COLO668 (cell line): ENCODE measurements around the gene FGD2.
"Not testable (repeated sequence)": the region's sequence is repeated elsewhere in the genome, so short reads cannot be mapped to it uniquely, and the experiment has no call there.

Experiments
- DNase-seq: peaks from one replicate; lab custom pipeline; 2025; ENCODE audit not compliant: unreplicated experiment; lab: John Stamatoyannopoulos, UW

Gene FGD2

GRCh38 chr6:37057128-37057471 lies 51.6 kb downstream of the FGD2 start:
- DNase-seq, result no peak

- no peak for DNase-seq
Observed at GRCh38 chr6:37057678-37058077, 52.2 kb downstream of the FGD2 start.

GRCh38 chr6:37058084-37058586 lies 52.7 kb downstream of the FGD2 start:
- no peak for DNase-seq

GRCh38 chr6:37058984-37059343 lies 53.5 kb downstream of the FGD2 start:
- DNase-seq, result not testable (repeated sequence)

- DNase-seq, result peak; percentile 26
Observed at GRCh38 chr6:37059344-37060194, 54.1 kb downstream of the FGD2 start.

- DNase-seq, result no peak
Observed at GRCh38 chr6:37060195-37060559, 54.7 kb downstream of the FGD2 start.

GRCh38 chr6:37061157-37061804 lies 55.8 kb downstream of the FGD2 start:
- DNase-seq, result no peak

GRCh38 chr6:37062424-37062823 lies 57.0 kb downstream of the FGD2 start:
- no peak for DNase-seq

GRCh38 chr6:37068356-37069270 lies 63.2 kb downstream of the FGD2 start:
- DNase-seq, result peak; percentile 34

GRCh38 chr6:37069639-37070038 lies 64.2 kb downstream of the FGD2 start:
- no peak for DNase-seq

- DNase-seq, result no peak
Observed at GRCh38 chr6:37072526-37072925, 67.1 kb downstream of the FGD2 start.

GRCh38 chr6:37074053-37074827 lies 68.8 kb downstream of the FGD2 start:
- DNase-seq, result no peak

- DNase-seq, result no peak
Observed at GRCh38 chr6:37077191-37077904, 71.9 kb downstream of the FGD2 start.

- DNase-seq, result no peak
Observed at GRCh38 chr6:37077905-37078296, 72.4 kb downstream of the FGD2 start.
